GM12874 (cell line): ENCODE measurements around the gene TP63.

Source experiments
- CTCF ChIP-seq: IDR thresholded peaks from 2 replicates; pipeline ENCODE4 v1.5.1; 2011; ENCODE audit warnings: low read depth, mild to moderate bottlenecking, control low read depth, low read length, moderate library complexity; ENCODE audit not compliant: insufficient read depth

TP63 gene

GRCh38 chr3:189613122-189613521 lies 18.1 kb upstream of the TP63 start:
- no peak for TF ChIP-seq CTCF

GRCh38 chr3:189621948-189622603 lies 9.1 kb upstream of the TP63 start:
- no peak for TF ChIP-seq CTCF

GRCh38 chr3:189622629-189623028 lies 8.6 kb upstream of the TP63 start:
- no peak for TF ChIP-seq CTCF

- TF ChIP-seq CTCF = no peak
Measured at GRCh38 chr3:189624130-189624529, 7.1 kb upstream of the TP63 start.

GRCh38 chr3:189625071-189625470 lies 6.1 kb upstream of the TP63 start:
- no peak for TF ChIP-seq CTCF

- no peak for TF ChIP-seq CTCF
Measured at GRCh38 chr3:189625572-189625971, 5.6 kb upstream of the TP63 start.

- TF ChIP-seq CTCF = no peak
Measured at GRCh38 chr3:189626286-189626685, 4.9 kb upstream of the TP63 start.
